GM18502 (cell line): Measurements from ENCODE around the gene MARVELD3.

ENCODE experiments used
- ATAC-seq: cut with Tn5 transposase; IDR thresholded peaks from one replicate; pipeline ENCODE4 v1.9.1; 2021; ENCODE audit warnings: mild to moderate bottlenecking; ENCODE audit not compliant: unreplicated experiment, poor library complexity

MARVELD3 gene

DNA sequence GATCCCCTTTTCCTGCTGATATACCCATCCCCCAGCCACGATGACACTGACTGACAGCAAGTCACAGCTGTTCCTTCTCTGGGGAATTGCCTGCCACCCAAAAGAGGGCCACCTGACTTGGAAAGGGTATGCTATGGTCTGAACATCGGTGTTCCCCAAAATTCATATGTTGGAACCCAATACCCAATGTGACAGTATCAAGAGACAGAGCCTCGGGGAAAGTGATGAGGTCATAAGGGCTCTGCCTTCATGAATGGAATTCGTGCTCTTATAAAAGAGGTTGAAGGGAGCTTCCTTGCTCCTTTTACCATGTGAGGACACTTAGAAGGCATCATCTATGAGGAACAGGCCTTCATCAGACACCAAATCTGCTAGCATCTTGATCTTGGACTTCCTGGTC lies 7.6 kb upstream of the MARVELD3 start:
- no peak for ATAC-seq

GRCh38 chr16:71622088-71622487 lies 3.9 kb upstream of the MARVELD3 start:
- no peak for ATAC-seq

DNA sequence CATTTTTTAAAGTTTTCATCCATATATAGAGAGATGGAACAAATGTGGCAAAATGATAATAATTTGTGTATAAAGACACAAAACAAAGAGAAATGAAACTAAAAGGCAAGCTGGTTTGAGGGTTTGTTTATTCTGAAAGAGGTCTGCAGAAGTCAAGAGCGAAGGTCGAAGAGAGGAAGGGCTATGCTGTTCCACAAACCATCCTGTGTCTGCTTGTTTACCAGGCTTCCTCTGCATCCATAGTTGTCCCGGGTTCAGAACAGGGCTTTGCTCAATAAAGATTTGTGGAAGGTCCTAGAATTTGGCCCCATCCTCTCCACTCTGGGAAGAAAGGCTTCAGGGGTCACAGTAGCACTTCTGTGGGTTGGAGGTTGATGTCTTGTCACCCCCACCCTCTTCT lies 2.4 kb upstream of the MARVELD3 start:
- peak; percentile 49 for ATAC-seq

DNA sequence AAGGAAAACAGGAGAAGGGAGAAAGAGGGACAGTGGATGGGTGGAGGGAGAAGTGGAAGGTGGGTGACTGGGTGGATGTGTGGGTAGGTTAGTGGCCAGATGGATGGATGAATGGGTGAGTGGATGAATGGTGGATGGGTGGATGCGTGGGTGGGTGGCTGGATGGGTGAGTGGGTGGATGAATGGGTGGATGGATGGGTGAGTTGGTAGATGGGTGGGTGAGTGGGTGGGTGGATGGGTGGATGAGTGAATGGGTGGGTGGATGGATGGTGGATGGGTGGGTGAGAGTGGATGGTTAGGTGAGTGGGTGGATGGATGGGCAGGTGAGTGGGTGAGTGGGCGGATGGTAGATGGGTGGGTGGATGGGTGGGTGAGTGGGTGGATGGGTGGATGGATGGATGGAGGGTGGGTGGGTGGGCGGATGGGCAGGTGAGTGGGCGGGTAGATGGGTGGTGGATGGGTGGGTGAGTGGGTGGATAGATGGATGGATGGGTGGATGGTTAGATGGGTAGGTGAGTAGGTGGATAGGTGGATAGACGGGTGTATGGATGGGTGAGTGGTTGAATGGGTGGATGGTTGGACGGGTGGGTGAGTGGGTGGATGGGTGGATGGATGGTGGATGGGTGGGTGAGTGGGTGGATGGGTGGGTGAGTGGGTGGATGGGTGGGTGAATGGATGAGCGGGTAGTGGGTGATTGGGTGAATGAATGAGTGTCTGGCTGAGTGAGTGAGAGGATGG lies 702 bp upstream of the MARVELD3 start:
- ATAC-seq, result no peak

DNA sequence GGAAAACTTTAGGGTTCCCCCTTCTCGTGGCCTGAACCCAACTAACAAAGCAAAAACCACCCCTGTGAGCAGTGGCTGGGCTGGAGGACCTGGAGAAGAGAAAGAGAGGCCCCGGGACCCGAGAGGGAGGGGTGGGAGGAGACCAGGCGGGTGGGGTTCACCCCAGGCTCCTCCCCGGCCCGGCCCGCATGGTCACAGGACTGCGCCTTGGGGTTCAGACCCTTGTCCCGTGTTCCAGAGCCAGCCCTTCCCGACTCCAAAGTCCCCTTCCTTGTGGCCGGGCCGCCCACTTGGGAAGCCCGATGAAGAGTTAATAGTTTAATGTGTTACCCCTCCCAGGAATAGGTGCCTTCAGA lies 852 bp downstream of the MARVELD3 start:
- ATAC-seq, result no peak

GRCh38 chr16:71627731-71628181 lies 1.8 kb downstream of the MARVELD3 start:
- no peak for ATAC-seq

GRCh38 chr16:71628810-71629209 lies 2.8 kb downstream of the MARVELD3 start:
- no peak for ATAC-seq

GRCh38 chr16:71629278-71630016 lies 3.5 kb downstream of the MARVELD3 start:
- ATAC-seq, result no peak

GRCh38 chr16:71630808-71631207 lies 4.8 kb downstream of the MARVELD3 start:
- no peak for ATAC-seq

GRCh38 chr16:71631776-71632175 lies 5.8 kb downstream of the MARVELD3 start:
- ATAC-seq, result no peak

DNA sequence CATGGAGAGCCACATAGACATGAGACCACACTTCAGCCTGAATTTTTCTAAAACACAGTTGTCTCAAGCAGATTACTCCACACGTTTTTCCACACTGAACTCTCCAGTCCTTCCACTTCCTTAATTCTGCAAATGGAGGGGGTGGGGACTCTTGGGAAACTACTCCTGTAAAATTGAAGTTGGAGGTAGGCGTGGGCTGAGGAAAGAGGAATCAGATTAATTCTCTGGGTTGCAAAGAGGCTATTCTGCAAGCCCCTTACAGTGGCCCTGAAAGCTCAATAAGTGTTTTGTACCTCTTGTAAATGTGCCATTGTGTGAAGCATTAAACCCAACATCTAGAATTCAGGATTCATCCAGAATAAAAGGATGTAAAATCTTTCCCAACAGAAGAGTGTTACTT lies 9.6 kb downstream of the MARVELD3 start:
- no peak for ATAC-seq

DNA sequence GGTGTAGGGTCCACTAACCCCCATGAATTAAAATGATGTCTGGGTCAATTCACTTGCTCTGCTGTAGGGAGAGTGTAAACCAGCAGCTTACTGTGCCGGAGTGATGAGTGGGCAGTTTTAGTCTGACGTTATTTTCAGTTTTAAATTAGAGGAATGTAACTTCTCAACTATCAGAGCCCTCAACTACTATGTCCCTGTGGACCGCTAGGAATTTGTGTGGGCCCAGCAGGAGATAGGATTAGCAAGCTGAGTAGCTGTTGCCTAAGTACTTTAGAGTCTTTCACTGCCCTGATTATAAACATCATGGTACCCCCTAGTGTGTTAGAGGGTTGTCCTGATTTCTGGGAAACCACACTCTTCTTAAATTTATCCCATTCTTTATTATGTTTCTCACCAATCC lies 11.4 kb downstream of the MARVELD3 start:
- ATAC-seq, result no peak

- ATAC-seq, result peak; percentile 52
Measured at GRCh38 chr16:71645450-71645849, 19.5 kb downstream of the MARVELD3 start.

DNA sequence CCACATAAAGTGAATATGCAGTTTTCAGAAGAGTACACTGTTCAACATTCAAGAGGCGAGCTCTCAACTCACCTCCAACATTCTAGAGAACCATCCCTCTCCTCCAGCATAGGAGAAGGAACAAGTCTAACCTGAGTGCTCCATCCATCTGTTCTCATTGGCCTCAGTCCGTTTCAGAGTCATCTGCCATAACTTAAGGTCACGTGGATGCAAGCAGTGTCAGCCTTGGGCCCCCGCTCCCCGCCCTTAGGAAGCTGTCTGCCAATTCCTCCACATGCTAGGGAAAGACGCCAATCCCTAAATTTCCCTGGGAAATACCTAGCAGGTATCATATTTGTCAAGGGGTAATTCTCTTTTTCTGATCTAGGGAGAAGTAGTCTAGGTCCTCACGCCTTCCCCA lies 21.4 kb downstream of the MARVELD3 start:
- ATAC-seq, result no peak

DNA sequence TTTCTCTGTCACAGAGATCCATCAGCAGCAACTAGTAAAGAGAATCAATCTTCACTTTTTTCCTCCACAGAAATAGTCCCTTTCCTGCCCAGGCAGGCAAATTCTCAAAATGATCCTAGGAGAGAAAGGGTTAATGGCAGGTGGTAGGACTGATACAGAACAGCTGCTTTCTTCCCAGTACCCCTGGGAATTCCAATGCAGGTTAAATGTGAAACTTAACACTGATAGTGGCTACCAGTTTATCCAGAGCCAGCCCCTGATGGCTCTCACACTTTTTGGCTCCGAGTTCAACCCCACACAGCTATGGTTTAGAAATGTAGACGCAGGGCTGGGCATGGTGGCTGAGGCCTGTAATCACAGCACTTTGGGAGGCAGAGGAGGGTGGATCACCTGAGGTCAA lies 22.2 kb downstream of the MARVELD3 start:
- ATAC-seq, result no peak

DNA sequence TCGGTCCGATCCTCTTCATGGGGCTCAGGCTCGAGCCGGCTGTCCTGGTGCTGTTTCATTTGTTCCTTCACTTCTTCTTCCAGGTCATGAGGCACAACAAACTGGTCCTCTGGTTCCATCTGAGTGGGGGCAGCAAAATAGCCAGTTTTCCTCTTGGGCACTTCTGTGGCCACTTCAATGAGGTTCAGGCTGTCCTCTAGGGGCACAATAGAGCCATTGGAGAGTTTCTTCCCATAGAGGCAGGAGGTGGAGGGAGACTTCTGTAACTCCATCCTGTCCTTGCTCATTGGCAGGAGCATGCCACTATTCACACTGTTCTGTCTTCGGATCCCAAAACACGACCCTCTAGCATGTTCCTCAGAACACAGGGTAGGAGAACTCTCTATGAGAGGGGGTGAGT lies 22.9 kb downstream of the MARVELD3 start:
- no peak for ATAC-seq

GRCh38 chr16:71649704-71650103 lies 23.7 kb downstream of the MARVELD3 start:
- ATAC-seq, result no peak

DNA sequence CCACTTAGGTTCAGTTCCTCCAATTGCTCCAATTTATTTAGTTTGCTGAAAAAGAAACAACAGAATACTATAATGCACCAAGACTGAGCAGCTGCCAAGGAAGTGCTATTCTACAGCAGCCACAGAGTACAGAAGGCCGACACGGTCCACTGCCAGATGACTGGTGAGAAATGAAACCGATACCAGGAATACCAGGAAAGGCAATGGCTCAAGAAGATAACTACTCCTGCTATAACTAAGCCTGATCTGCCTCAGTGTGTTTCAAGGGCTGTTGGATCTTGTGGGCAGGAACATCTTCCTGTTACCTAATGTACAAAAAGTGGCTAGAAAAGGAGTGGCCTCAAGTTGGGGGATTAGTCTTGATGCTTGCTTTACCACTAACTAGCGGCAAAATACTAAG lies 32.8 kb downstream of the MARVELD3 start:
- no peak for ATAC-seq

GRCh38 chr16:71659471-71659870 lies 33.5 kb downstream of the MARVELD3 start:
- no peak for ATAC-seq

- no peak for ATAC-seq
Measured at GRCh38 chr16:71666264-71666663, 40.3 kb downstream of the MARVELD3 start.

GRCh38 chr16:71666928-71667707 lies 41.1 kb downstream of the MARVELD3 start:
- no peak for ATAC-seq
